Suprapubic skin (tissue), 4 donors: ENCODE measurements around the gene ERO1A. TPM values are rescaled to one million over a fixed set of nuclear protein-coding genes. Genes with fewer than 3 reads are reported as not detected.
"Not testable (repeated sequence)": the region's sequence is repeated elsewhere in the genome, so short reads cannot be mapped to it uniquely, and the experiment has no call there.

Experiments
- DNase-seq, 2 donors: peaks; one replicate each; pipeline ENCODE4 v3.0.0-alpha.2; 2019; ENCODE audit warnings: low spot score in 2 of 2
- H3K27ac ChIP-seq: fragments of 200-600 bp; sonication (generic); one replicate; pipeline ENCODE4 v1.5.1; 2019
- H3K27me3 ChIP-seq: fragments of 200-600 bp; sonication (generic); one replicate; pipeline ENCODE4 v1.5.1; 2019
- H3K36me3 ChIP-seq: fragments of 200-600 bp; sonication (generic); one replicate; pipeline ENCODE4 v1.5.1; 2019
- H3K4me1 ChIP-seq: fragments of 200-600 bp; sonication (generic); one replicate; pipeline ENCODE4 v1.5.1; 2019
- H3K4me3 ChIP-seq: fragments of 200-600 bp; sonication (generic); one replicate; pipeline ENCODE4 v1.5.1; 2019; ENCODE audit warnings: mild to moderate bottlenecking
- H3K9me3 ChIP-seq: fragments of 200-600 bp; sonication (generic); one replicate; pipeline ENCODE4 v1.5.1; 2019
- EP300 ChIP-seq: sonication (generic); formaldehyde crosslinking; IDR thresholded peaks from one replicate; pipeline ENCODE4 v1.6.1; 2017; ENCODE audit warnings: antibody characterized with exemption
- POLR2A ChIP-seq, 2 donors: fragments of 450-650 bp; IDR thresholded peaks; one replicate each; pipeline ENCODE4 v1.6.1; 2017; ENCODE audit warnings: antibody characterized with exemption in 2 of 2, mild to moderate bottlenecking in 2 of 2, moderate library complexity in 2 of 2
- POLR2AphosphoS5 ChIP-seq, 3 donors: sonication (generic); formaldehyde crosslinking; IDR thresholded peaks; one replicate each; pipeline ENCODE4 v1.6.1; 2017; ENCODE audit warnings: antibody characterized with exemption in 3 of 3
- WGBS: methylation state at CpG from one replicate; pipeline ENCODE4 v1.1.5; 2018; 5-methylcytosine and 5-hydroxymethylcytosine counted together
- total RNA-seq, 4 donors: library from RNA; depleted of rRNA; stranded (reverse); fragments of >200 nt; gene quantifications; one replicate each; pipeline ENCODE4 v1.1.0, GENCODE V29; 2016
- TF ChIP-seq, protein P1 (sequence below), 2 donors: fragments of 200-600 bp in 1 of 2; fragments of 450-650 bp in 1 of 2; sonication (generic) in 1 of 2; IDR thresholded peaks; one replicate each; pipeline ENCODE4 v1.5.1; 2016 to 2019; ENCODE audit warnings: antibody characterized with exemption in 2 of 2, mild to moderate bottlenecking in 1 of 2, moderate library complexity in 1 of 2

The ERO1A gene
- total RNA-seq, 4 donors from 2014 or later, result 21.7 to 36.0 (median 29.7) TPM

GRCh38 chr14:52733824-52734223 lies 38.5 kb upstream of the ERO1A start:
- no peaks in the 10 kb centered on the region for H3K9me3 ChIP-seq
- H3K27me3 ChIP-seq, result no peaks in the 10 kb centered on the region
- H3K36me3 ChIP-seq, result no peaks in the 10 kb centered on the region
- peaks cover 17% of the 10 kb centered on the region for H3K4me1 ChIP-seq
- H3K27ac ChIP-seq, result no peak overlapping the region
- TF ChIP-seq POLR2AphosphoS5 (IDR thresholded peaks at IDR 0.05), result no peak
- TF ChIP-seq EP300, result no peak
- no peak for TF ChIP-seq POLR2A (IDR thresholded peaks at IDR 0.05)
- TF ChIP-seq, protein P1, sequence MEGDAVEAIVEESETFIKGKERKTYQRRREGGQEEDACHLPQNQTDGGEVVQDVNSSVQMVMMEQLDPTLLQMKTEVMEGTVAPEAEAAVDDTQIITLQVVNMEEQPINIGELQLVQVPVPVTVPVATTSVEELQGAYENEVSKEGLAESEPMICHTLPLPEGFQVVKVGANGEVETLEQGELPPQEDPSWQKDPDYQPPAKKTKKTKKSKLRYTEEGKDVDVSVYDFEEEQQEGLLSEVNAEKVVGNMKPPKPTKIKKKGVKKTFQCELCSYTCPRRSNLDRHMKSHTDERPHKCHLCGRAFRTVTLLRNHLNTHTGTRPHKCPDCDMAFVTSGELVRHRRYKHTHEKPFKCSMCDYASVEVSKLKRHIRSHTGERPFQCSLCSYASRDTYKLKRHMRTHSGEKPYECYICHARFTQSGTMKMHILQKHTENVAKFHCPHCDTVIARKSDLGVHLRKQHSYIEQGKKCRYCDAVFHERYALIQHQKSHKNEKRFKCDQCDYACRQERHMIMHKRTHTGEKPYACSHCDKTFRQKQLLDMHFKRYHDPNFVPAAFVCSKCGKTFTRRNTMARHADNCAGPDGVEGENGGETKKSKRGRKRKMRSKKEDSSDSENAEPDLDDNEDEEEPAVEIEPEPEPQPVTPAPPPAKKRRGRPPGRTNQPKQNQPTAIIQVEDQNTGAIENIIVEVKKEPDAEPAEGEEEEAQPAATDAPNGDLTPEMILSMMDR (IDR thresholded peaks at IDR 0.05), result no peak
- DNase-seq, result no peak
- H3K4me3 ChIP-seq, result no peak overlapping the region
- WGBS, result 95% methylated on average over 9 of the region's 9 CpGs

DNA sequence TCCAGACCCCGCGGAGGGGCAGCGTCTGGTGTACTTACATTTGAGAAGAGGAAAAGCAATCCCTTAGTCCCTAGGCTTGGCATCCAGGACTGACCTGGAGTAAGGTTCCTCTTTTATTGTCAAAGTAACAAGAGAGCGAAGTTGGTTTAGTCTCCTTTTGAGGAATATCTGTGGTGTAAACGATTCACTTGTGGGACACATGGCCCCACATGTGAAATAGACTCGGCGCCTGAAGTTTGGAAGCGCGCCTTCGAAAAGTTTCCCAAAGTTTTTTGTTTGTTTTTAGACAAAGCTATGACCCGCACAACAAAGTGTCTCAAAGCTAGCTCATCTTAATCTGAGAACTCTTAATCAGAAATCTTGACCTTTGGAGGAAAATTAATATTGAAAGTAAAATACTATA lies 35.4 kb upstream of the ERO1A start:
- Histone ChIP-seq H3K36me3 (peaks cover 18% of the 10 kb centered on the region), H3K27me3 (no peaks in the 10 kb centered on the region), H3K4me1 (peaks cover 13% of the 10 kb centered on the region), H3K9me3 (no peaks in the 10 kb centered on the region), H3K27ac (peak overlapping the region; percentile 72), H3K4me3 (peak overlapping the region; percentile 77)
- TF ChIP-seq POLR2A (IDR thresholded peaks at IDR 0.05) (no peak), EP300 (no peak), POLR2AphosphoS5 (IDR thresholded peaks at IDR 0.05) (no peak)
- TF ChIP-seq, protein P1 (IDR thresholded peaks at IDR 0.05), result no peak
- DNase-seq, result no peak
- WGBS, result 4% methylated on average over 10 of the region's 11 CpGs

GRCh38 chr14:52729925-52730708 lies 34.8 kb upstream of the ERO1A start, which contains the start of gene STYX:
TSS of gene STYX (plus strand) at chr14:52730166. CDS start at chr14:52730475, 309 bp downstream.
- peak; percentile 99 for DNase-seq
- H3K4me3 ChIP-seq, result peak within 1 kb of the TSS; percentile 77
- H3K4me1 ChIP-seq, result peaks cover 12% of the 10 kb centered on the region
- peak within 1 kb of the TSS; percentile 72 for H3K27ac ChIP-seq
- H3K9me3 ChIP-seq, result no peaks in the 10 kb centered on the region
- H3K36me3 ChIP-seq, result peaks cover 24% of the 10 kb centered on the region
- TF ChIP-seq POLR2A (IDR thresholded peaks at IDR 0.05) (peak in 1 of 2 donors; percentile 63), POLR2AphosphoS5 (IDR thresholded peaks at IDR 0.05) (no peak)
- TF ChIP-seq, protein P1 (IDR thresholded peaks at IDR 0.05), result peak in 1 of 2 donors; percentile 37
- H3K27me3 ChIP-seq, result no peaks in the 10 kb centered on the region
- 0% methylated on average over 45 of the region's 72 CpGs for WGBS

DNA sequence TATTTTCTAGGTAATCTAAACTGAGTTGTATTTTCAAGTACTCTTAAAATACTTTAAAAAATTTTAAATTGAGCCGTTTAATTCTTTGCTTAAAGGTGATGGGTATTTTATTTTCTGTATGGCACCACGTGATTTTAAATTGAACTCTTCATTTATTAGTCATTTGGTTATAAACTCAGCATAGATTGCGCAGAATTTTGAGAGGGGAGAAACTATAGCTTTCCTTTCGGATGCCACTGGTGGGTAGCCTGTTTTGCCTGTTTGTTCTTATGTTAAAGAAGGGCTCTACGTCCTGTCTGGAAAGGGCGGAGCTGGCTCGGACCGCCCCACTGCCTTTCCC lies 34.2 kb upstream of the ERO1A start:
- no peak for TF ChIP-seq EP300
- no peak for TF ChIP-seq POLR2AphosphoS5 (IDR thresholded peaks at IDR 0.05)
- TF ChIP-seq POLR2A (IDR thresholded peaks at IDR 0.05), result no peak
- TF ChIP-seq, protein P1 (IDR thresholded peaks at IDR 0.05), result no peak
- peak overlapping the region; percentile 72 for H3K27ac ChIP-seq
- no peaks in the 10 kb centered on the region for H3K27me3 ChIP-seq
- H3K4me3 ChIP-seq, result peak overlapping the region; percentile 77
- H3K36me3 ChIP-seq, result peaks cover 29% of the 10 kb centered on the region
- H3K9me3 ChIP-seq, result no peaks in the 10 kb centered on the region
- peaks cover 12% of the 10 kb centered on the region for H3K4me1 ChIP-seq
- DNase-seq, result no peak
- WGBS, result 2% methylated on average over 8 of the region's 8 CpGs

DNA sequence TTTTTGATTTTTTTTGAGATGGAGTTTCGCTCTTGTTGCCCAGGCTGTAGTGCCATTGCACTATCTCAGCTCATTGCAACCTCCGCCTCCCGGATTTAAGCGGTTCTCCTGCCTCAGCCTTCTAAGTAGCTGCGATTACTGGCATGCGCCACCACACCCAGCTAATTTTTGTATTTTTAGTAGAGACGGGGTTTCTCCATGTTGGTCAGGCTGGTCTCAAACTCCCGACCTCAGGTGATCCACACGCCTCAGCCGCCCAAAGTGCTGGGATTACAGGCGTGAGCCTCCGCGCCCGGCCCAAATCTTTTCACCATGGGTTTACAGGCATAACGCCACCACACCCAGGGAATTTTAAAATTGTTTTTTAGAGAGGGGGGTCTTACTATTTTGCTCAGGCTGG lies 33.7 kb upstream of the ERO1A start:
- not testable (repeated sequence) for DNase-seq, H3K27ac ChIP-seq, H3K9me3 ChIP-seq, H3K27me3 ChIP-seq
- peak overlapping the region; percentile 77 for H3K4me3 ChIP-seq
- 94% methylated on average over 15 of the region's 15 CpGs for WGBS
- H3K4me1 ChIP-seq, result peaks cover 12% of the 10 kb centered on the region
- peaks cover 34% of the 10 kb centered on the region for H3K36me3 ChIP-seq

- H3K27ac ChIP-seq, H3K9me3 ChIP-seq, DNase-seq, H3K4me3 ChIP-seq, H3K27me3 ChIP-seq: not testable (repeated sequence)
- 96% methylated on average over 2 of the region's 2 CpGs for WGBS
- peaks cover 12% of the 10 kb centered on the region for H3K4me1 ChIP-seq
- H3K36me3 ChIP-seq, result peaks cover 47% of the 10 kb centered on the region
These were observed 32.2 kb upstream of the ERO1A start for GRCh38 chr14:52727509-52727908.
